Thoracic aorta (tissue), 2 donors: Measurements from ENCODE around the gene ABL2. TPM values are rescaled to one million over a fixed set of nuclear protein-coding genes. Genes with fewer than 3 reads are reported as not detected.
A peak's percentile ranks its signal among the peaks of the same experiment; 100 is the strongest.
"Not testable (repeated sequence)": the region's sequence is repeated elsewhere in the genome, so short reads cannot be mapped to it uniquely, and the experiment has no call there.

ENCODE experiments used
- ATAC-seq: fragments of 150-250 bp; one replicate; pipeline ENCODE4 v1.8.0; 2017; ENCODE audit warnings: low read depth; ENCODE audit not compliant: insufficient number of reproducible peaks, low FRiP score
- DNase-seq: peaks from one replicate; pipeline ENCODE4 v3.0.0-alpha.2; 2020; ENCODE audit warnings: low spot score
- H3K27ac ChIP-seq, 2 donors: fragments of 200-600 bp; sonication (generic); 1 replicate in 1 of 2; 2 replicates in 1 of 2; pipeline ENCODE4 v1.5.1; 2016; ENCODE audit warnings: mild to moderate bottlenecking in 2 of 2, moderate library complexity in 2 of 2
- H3K27me3 ChIP-seq: fragments of 200-600 bp; sonication (generic); replicated peaks from 2 replicates; pipeline ENCODE4 v1.6.0; 2016; ENCODE audit warnings: mild to moderate bottlenecking; ENCODE audit not compliant: insufficient read depth
- H3K36me3 ChIP-seq: fragments of 200-600 bp; sonication (generic); one replicate; pipeline ENCODE4 v1.5.1; 2016
- H3K4me1 ChIP-seq, 2 donors: fragments of 200-600 bp; sonication (generic); 1 replicate in 1 of 2; 2 replicates in 1 of 2; pipeline versions ENCODE4 v1.5.1 to v1.6.0; 2016; ENCODE audit warnings: low read depth in 2 of 2, mild to moderate bottlenecking in 1 of 2; ENCODE audit not compliant: control insufficient read depth in 1 of 2
- H3K4me3 ChIP-seq: fragments of 200-600 bp; sonication (generic); 2 replicates; pipeline ENCODE4 v1.5.1; 2016; ENCODE audit warnings: mild to moderate bottlenecking
- H3K9me3 ChIP-seq: fragments of 200-600 bp; sonication (generic); 2 replicates; pipeline ENCODE4 v1.5.1; 2016
- total RNA-seq, 2 donors: library from RNA; depleted of rRNA; stranded (reverse); fragments of >200 nt; gene quantifications; one replicate each; pipeline versions ENCODE4 v1.1.0 to v1.2.3, GENCODE V29; 2016
- TF ChIP-seq, protein P1 (sequence below): fragments of 200-600 bp; sonication (generic); IDR thresholded peaks from one replicate; pipeline ENCODE4 v1.5.1; 2019; ENCODE audit warnings: antibody characterized with exemption

Gene ABL2
- total RNA-seq, 2 donors from 2014 or later, result 23.6 to 62.4 TPM

DNA sequence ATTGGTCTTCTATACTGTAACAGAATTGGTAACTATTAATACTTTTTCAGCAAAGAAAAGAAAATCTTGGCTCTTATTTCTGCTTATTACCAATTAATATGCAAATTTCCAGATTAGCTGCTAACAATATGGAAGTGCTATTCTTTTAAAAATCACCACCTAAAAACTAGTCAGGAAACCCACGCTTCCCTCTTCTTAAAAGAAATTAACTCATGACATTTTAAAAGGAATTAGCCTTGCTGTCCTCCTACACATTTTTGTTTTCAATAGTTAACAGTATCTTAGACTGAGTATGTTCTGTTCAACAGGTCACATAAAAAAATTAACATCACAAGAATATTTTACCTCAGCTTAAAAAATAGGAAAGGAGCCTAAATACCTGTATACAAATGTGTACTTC, 27.3 kb downstream of the ABL2 start:
- H3K36me3 ChIP-seq, result no peaks in the 10 kb centered on the region
- H3K27me3 ChIP-seq, result no peaks in the 10 kb centered on the region
- no peak overlapping the region for H3K27ac ChIP-seq
- DNase-seq (no peak), ATAC-seq (no peak)
- H3K9me3 ChIP-seq, result no peaks in the 10 kb centered on the region
- TF ChIP-seq, protein P1, sequence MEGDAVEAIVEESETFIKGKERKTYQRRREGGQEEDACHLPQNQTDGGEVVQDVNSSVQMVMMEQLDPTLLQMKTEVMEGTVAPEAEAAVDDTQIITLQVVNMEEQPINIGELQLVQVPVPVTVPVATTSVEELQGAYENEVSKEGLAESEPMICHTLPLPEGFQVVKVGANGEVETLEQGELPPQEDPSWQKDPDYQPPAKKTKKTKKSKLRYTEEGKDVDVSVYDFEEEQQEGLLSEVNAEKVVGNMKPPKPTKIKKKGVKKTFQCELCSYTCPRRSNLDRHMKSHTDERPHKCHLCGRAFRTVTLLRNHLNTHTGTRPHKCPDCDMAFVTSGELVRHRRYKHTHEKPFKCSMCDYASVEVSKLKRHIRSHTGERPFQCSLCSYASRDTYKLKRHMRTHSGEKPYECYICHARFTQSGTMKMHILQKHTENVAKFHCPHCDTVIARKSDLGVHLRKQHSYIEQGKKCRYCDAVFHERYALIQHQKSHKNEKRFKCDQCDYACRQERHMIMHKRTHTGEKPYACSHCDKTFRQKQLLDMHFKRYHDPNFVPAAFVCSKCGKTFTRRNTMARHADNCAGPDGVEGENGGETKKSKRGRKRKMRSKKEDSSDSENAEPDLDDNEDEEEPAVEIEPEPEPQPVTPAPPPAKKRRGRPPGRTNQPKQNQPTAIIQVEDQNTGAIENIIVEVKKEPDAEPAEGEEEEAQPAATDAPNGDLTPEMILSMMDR, result no peak
- H3K4me1 ChIP-seq, result peaks cover 5 to 24% of the 10 kb centered on the region in 2 donors
- no peak overlapping the region for H3K4me3 ChIP-seq

DNA sequence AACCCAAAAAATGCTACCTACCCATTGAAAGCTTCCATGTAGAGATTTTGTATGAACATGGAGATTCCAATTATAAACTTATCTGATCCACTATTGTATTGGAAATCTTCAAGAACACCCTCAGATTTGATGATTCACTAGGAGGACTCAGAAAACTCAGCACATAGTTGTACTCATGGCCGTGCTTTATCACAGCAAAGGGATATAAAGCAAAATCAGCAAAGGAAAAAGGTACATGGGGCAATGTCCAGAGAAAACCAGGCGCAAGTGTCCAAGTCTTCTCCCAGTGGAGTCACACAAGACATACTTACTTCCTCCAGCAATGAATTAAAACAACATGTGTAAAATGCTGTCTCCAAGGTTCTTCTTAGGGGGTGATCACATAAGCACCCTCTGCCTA, 28.9 kb downstream of the ABL2 start:
- Histone ChIP-seq H3K36me3 (no peaks in the 10 kb centered on the region), H3K4me1 (peaks cover 3 to 8% of the 10 kb centered on the region in 2 donors), H3K27me3 (no peaks in the 10 kb centered on the region), H3K27ac (no peak overlapping the region), H3K9me3 (no peaks in the 10 kb centered on the region), H3K4me3 (no peak overlapping the region)
- TF ChIP-seq, protein P1, result no peak
- no peak for ATAC-seq
- no peak for DNase-seq

DNA sequence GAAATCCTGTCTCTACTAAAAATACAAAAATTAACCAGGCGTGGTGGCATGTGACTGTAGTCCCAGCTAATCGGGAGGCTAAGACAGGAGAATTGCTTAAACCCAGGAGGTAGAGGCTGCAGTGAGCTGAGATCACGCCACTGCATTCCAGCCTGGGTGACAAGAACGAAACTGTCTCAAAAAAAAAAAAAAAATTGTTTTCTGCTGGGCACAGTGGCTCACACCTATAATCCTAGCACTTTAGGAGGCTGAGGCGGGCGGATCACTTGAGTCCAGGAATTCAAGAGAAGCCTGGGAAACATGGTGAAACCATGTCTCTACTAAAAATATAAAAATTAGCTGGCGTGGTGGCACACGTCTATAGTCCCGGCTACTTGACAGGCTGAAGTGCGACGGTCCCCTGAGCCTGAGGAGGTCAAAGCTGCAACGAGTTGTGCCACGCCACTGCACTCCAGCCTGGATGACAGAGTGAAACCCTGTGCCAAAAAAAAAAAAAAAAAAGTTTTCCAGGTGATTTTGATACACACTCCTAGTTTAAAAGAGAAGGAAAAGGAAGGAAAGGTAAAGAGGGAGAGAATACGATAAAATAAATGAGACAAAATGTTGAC, 31.7 kb downstream of the ABL2 start:
- no peak for DNase-seq
- peak overlapping the region in 1 of 2 donors; percentile 17 for H3K27ac ChIP-seq
- peaks cover 0 to 10% of the 10 kb centered on the region in 2 donors for H3K4me1 ChIP-seq
- H3K4me3 ChIP-seq, result no peak overlapping the region
- H3K27me3 ChIP-seq, result no peaks in the 10 kb centered on the region
- no peaks in the 10 kb centered on the region for H3K36me3 ChIP-seq
- H3K9me3 ChIP-seq, result no peaks in the 10 kb centered on the region
- TF ChIP-seq, protein P1, result no peak
- no peak for ATAC-seq

DNA sequence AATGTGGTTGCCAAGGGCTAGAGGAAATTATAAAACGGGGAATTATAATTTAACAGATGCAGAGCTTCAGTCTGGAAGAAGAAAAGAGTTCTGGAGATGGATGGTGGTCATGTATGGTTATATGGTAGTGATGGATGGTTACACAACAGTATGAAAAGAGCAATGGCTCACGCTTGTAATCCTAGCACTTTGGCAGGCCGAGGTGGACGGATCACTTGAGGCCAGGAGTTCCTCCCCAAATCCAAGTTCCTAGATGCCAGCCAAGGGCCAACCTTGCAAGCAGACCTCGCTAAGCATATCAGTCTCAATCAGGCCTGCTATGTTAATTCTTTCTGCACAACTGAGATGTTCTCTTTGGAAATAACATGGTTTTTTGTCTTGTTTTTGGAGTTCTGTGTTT, 33.6 kb downstream of the ABL2 start:
- not testable (repeated sequence) for H3K9me3 ChIP-seq, ATAC-seq, H3K27me3 ChIP-seq, DNase-seq, H3K4me3 ChIP-seq, H3K36me3 ChIP-seq, H3K27ac ChIP-seq
- peaks cover 0 to 10% of the 10 kb centered on the region in 2 donors for H3K4me1 ChIP-seq

DNA sequence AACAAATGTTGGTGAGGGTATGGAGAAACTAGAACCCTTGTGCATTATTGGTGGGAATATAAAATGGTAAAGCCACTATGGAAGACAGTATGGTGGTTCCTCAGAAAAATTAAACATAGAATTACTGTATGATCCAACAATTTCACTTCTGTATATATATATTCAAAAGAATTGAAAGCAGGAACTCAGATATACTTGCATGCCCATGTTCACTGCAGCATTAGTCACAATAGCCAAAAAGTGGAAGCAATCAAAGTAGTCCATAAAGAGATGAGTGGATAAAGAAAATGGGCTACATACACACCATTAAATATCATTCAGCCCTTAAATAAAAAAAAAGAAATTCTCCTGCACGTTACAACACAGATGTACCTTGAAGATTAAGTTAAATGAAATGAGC, 34.1 kb downstream of the ABL2 start:
- H3K27ac ChIP-seq, result no peak overlapping the region
- H3K27me3 ChIP-seq, result no peaks in the 10 kb centered on the region
- H3K4me1 ChIP-seq, result peaks cover 0 to 10% of the 10 kb centered on the region in 2 donors
- DNase-seq (no peak), ATAC-seq (no peak)
- no peaks in the 10 kb centered on the region for H3K36me3 ChIP-seq
- TF ChIP-seq, protein P1, result no peak
- H3K4me3 ChIP-seq, result no peak overlapping the region
- no peaks in the 10 kb centered on the region for H3K9me3 ChIP-seq

DNA sequence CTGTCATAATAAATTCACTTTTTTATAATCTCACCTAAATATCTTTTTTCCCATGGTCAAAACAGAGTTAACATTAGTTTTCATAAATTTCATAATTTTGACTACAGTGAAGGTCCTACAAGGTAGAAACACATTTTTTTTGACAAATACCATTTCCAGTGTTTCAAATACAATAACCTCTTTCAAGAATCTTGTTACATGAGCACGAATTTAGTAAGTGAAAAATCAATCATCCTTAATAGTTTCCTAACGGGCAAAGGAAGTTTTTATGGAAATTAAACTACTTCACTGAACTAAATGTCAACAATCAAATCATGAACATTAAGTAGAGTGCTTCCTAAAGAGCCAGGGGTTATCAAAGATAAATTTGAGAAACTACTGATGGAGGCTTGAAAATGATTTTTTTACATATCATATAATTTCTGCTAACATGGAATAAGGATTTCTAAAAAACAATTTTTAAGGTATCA, 35.4 kb downstream of the ABL2 start:
- Histone ChIP-seq H3K9me3 (no peaks in the 10 kb centered on the region), H3K27me3 (no peaks in the 10 kb centered on the region), H3K27ac (no peak overlapping the region), H3K4me3 (no peak overlapping the region), H3K36me3 (no peaks in the 10 kb centered on the region), H3K4me1 (peaks cover 0 to 10% of the 10 kb centered on the region in 2 donors)
- TF ChIP-seq, protein P1, result no peak
- no peak for ATAC-seq
- DNase-seq, result no peak
